Fibroblast of lung (primary cell): ENCODE data around the gene CD47.

Experiments used
- CTCF ChIP-seq, 2 donors: IDR thresholded peaks in 1 of 2; conservative IDR thresholded peaks in 1 of 2; 1 replicate in 1 of 2; 2 replicates in 1 of 2; pipeline ENCODE4 v1.5.1; 2011 to 2012; ENCODE audit warnings: low read length in 2 of 2, control low read depth in 1 of 2, inconsistent platforms in 1 of 2, low read depth in 1 of 2, mild to moderate bottlenecking in 1 of 2
- EZH2 ChIP-seq: IDR thresholded peaks from 2 replicates; pipeline ENCODE4 v1.5.1; 2012; ENCODE audit warnings: low read length, control low read depth, mild to moderate bottlenecking; ENCODE audit errors: missing control alignments

DNA sequence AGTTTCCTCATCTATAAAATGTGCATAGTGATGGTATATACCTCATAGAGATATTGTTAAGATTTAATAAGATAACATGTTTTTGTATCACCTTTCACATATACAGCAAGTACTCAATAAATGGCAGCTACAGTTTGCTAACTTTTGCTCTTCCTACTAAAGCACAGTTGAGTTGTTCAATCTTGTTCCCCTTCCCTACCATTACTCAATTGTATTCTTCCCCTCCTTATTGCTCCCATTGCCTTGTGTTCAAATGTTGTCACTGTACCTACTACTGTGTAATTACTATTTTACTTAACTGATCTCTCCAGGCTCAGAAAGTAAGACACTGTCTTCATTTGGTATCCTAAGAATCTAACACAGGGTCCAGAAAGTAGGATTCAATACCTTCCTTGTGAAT is 5.5 kb downstream of the CD47 start:
- no peak for TF ChIP-seq CTCF (conservative IDR thresholded peaks at IDR 0.05 in 1 of 2, IDR thresholded peaks at IDR 0.05 in 1 of 2; ENCODE audit: low read depth in 1 of 2, low read length in 2 of 2)
- TF ChIP-seq EZH2: no peak
